ENCODE data around the gene SCYGR7. TPM values are rescaled to one million over a fixed set of nuclear protein-coding genes. Genes with fewer than 3 reads are reported as not detected.
A peak's percentile ranks its signal among the peaks of the same experiment; 100 is the strongest.
"Not testable (repeated sequence)": the region's sequence is repeated elsewhere in the genome, so short reads cannot be mapped to it uniquely, and the experiment has no call there.

SCYGR7 gene
- total RNA-seq, 1 experiment from 2014 or later: not detected

DNA sequence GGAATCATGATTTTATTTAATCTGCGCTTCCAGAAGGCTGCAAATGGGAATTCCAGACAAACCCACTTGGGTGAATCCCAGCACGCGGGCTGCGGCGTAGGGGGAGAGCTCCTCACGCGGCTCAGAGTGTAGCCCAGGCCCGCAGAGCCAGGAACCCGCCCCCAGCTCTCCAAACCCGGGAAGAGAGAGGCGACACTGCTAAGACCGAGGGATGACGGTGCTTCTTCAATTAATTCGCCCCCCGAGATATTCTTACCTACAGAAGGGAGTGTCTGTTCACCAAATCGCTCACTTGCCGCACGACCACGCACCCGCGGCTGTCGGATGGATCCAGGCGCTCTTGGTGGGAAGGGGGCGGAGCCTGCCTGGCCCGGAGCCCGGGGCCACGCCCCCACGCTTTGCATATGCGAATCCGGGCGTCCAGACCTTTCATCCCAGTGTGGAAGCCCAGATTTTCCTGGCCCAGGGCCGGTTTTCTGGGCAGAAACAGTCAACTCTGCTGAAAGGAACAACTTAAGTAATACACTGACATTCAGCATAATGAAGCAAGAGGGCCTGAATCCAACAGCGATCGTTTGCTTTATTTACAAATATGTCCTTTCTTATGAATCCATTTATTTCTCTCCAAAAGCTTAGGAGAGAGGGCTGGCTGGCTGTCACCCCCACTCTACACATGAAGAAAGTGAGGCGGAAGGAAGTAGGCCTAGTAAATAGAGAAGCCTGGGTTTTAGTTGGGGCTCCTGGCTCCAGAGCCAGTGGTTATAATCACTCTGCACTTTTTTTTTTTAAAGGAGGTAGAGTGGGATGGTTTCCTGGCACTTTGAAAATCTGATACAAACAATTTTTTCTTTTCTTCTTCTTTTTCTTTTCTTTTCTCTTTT, 10.2 kb upstream of the SCYGR7 start, which contains the start of gene SLC19A3:
Gene SLC19A3, minus strand, starts transcription at position 342 of the 881 bp plus-strand sequence. CDS start 15,710 bp downstream, outside the sequence.
- TSS peak; percentile 87 for BruUV-seq (replicated peaks)
- H3K27me3 Mint-ChIP-seq (ENCODE audit: unreplicated experiment): no peaks in the 10 kb centered on the region
- H3K9me3 Mint-ChIP-seq (ENCODE audit: low read depth, unreplicated experiment): no peaks in the 10 kb centered on the region
- CTCF ChIA-PET: interaction anchor here (0.6 to 1.2 kb wide), 5 partner anchors 12 to 352 kb away, joined by 3 to 4 read pairs (median 3); no protein-coding TSS in a partner anchor
- peaks cover 52% of the 10 kb centered on the region for H3K4me1 Mint-ChIP-seq (ENCODE audit: low read depth, unreplicated experiment)
- peak within 1 kb of the TSS; percentile 75 for H3K4me3 Mint-ChIP-seq (ENCODE audit: low read depth, unreplicated experiment)
- TF ChIP-seq, protein P1, sequence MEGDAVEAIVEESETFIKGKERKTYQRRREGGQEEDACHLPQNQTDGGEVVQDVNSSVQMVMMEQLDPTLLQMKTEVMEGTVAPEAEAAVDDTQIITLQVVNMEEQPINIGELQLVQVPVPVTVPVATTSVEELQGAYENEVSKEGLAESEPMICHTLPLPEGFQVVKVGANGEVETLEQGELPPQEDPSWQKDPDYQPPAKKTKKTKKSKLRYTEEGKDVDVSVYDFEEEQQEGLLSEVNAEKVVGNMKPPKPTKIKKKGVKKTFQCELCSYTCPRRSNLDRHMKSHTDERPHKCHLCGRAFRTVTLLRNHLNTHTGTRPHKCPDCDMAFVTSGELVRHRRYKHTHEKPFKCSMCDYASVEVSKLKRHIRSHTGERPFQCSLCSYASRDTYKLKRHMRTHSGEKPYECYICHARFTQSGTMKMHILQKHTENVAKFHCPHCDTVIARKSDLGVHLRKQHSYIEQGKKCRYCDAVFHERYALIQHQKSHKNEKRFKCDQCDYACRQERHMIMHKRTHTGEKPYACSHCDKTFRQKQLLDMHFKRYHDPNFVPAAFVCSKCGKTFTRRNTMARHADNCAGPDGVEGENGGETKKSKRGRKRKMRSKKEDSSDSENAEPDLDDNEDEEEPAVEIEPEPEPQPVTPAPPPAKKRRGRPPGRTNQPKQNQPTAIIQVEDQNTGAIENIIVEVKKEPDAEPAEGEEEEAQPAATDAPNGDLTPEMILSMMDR (IDR thresholded peaks at IDR 0.05; ENCODE audit: unreplicated experiment): no peak
- H3K27ac Mint-ChIP-seq (ENCODE audit: unreplicated experiment): peak within 1 kb of the TSS; percentile 63
- intact Hi-C loops (cut with micrococcal nuclease; ENCODE audit: unreplicated experiment): loop anchor here (5.0 kb wide), 3 partner anchors 61 to 164 kb away; no protein-coding TSS in a partner anchor
- peak; percentile 95 for DNase-seq
- peaks cover 50% of the 10 kb centered on the region for H3K36me3 Mint-ChIP-seq (ENCODE audit: insufficient read depth, unreplicated experiment)

DNA sequence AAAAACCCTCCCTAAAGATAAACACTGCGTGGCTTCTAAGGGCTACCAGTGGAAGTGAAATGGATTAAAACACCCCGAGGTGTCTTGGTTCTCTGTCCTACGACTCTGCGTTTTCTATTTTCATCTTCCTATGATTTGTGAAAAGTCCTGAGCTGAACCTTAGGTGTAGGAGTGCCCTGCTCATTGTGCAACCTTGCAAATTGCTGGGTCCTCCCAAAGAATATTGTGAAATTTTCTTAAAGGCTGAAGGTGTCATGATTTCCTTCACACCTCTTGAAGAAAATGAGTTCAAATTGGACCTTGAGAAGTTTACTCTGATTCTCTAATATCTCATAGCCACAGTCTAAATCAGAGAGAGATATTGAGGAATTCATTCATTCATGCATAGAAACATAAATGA, 8.5 kb upstream of the SCYGR7 start:
- no peaks in the 10 kb centered on the region for H3K9me3 Mint-ChIP-seq (ENCODE audit: low read depth, unreplicated experiment)
- BruUV-seq (replicated peaks): no TSS peak
- peaks cover 48% of the 10 kb centered on the region for H3K4me1 Mint-ChIP-seq (ENCODE audit: low read depth, unreplicated experiment)
- H3K4me3 Mint-ChIP-seq (ENCODE audit: low read depth, unreplicated experiment): no peak overlapping the region
- H3K27me3 Mint-ChIP-seq (ENCODE audit: unreplicated experiment): no peaks in the 10 kb centered on the region
- intact Hi-C loops (cut with micrococcal nuclease; ENCODE audit: unreplicated experiment): loop anchor here (5.0 kb wide), 3 partner anchors 62 to 163 kb away; no protein-coding TSS in a partner anchor
- CTCF ChIA-PET: no interaction called here
- DNase-seq: no peak
- H3K27ac Mint-ChIP-seq (ENCODE audit: unreplicated experiment): no peak overlapping the region
- H3K36me3 Mint-ChIP-seq (ENCODE audit: insufficient read depth, unreplicated experiment): peaks cover 42% of the 10 kb centered on the region
- TF ChIP-seq, protein P1 (IDR thresholded peaks at IDR 0.05; ENCODE audit: unreplicated experiment): no peak

DNA sequence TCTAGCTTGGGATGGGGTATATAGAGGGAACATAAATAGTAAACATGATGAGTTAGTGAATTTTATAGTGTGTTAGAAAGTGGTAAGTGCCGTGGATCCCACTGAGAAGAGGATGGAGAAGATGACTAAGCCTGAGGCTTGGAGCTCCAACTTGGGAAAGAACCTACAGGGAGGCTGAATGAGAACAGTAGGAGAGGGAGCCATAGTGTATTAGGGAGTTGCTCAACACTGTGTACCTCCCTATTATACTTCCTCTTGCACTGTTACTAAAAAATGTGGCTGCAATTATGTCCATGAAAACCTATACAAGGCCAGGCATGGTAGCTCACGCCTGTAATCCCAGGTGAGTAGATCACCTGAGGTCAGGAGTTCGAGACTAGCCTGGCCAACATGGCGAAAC, 7.5 kb upstream of the SCYGR7 start:
- CTCF ChIA-PET: interaction anchor here (0.7 kb wide), 2 partner anchors 19 to 67 kb away, joined by 6 to 12 read pairs; no protein-coding TSS in a partner anchor
- H3K27me3 Mint-ChIP-seq (ENCODE audit: unreplicated experiment): no peaks in the 10 kb centered on the region
- BruUV-seq (replicated peaks): no TSS peak
- no peaks in the 10 kb centered on the region for H3K9me3 Mint-ChIP-seq (ENCODE audit: low read depth, unreplicated experiment)
- H3K4me3 Mint-ChIP-seq (ENCODE audit: low read depth, unreplicated experiment): no peak overlapping the region
- no peak overlapping the region for H3K27ac Mint-ChIP-seq (ENCODE audit: unreplicated experiment)
- TF ChIP-seq, protein P1 (IDR thresholded peaks at IDR 0.05; ENCODE audit: unreplicated experiment): no peak
- H3K4me1 Mint-ChIP-seq (ENCODE audit: low read depth, unreplicated experiment): peaks cover 37% of the 10 kb centered on the region
- peaks cover 32% of the 10 kb centered on the region for H3K36me3 Mint-ChIP-seq (ENCODE audit: insufficient read depth, unreplicated experiment)
- intact Hi-C loops (cut with micrococcal nuclease; ENCODE audit: unreplicated experiment): no loop called here
- no peak for DNase-seq

DNA sequence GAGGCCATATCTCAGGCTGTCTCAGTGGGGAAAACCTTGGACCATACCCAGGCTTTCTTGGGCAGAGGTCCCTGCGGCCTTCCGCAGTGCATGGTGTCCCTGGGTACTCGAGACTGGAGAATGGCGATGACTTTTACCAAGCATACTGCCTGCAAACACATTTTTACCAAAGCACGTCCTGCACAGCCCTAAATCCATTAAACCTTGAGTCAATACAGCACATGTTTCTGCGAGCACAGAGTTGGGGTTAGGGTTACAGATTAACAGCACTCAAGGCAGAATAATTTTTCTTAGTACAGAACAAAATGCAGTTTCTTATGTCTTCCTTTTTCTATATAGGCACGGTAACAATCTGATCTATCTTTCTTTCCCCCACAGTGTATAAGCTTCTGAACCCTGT, 5.3 kb upstream of the SCYGR7 start:
- H3K4me3 Mint-ChIP-seq (ENCODE audit: low read depth, unreplicated experiment); H3K27ac Mint-ChIP-seq (ENCODE audit: unreplicated experiment); BruUV-seq (replicated peaks); H3K27me3 Mint-ChIP-seq (ENCODE audit: unreplicated experiment); DNase-seq; intact Hi-C loops (cut with micrococcal nuclease; ENCODE audit: unreplicated experiment); H3K9me3 Mint-ChIP-seq (ENCODE audit: low read depth, unreplicated experiment); CTCF ChIA-PET: not testable (repeated sequence)
- H3K4me1 Mint-ChIP-seq (ENCODE audit: low read depth, unreplicated experiment): peaks cover 36% of the 10 kb centered on the region
- peaks cover 10% of the 10 kb centered on the region for H3K36me3 Mint-ChIP-seq (ENCODE audit: insufficient read depth, unreplicated experiment)

Data from Calu3 (cell line).